T-cell (primary cell): Measurements from ENCODE around the gene PKD1L1. TPM values are rescaled to one million over a fixed set of nuclear protein-coding genes. Genes with fewer than 3 reads are reported as not detected.

Experiments
- ATAC-seq, 4 experiments: fragments of 200-7000 bp in 3 of 4; fragments of 150-1000 bp in 1 of 4; cut with Tn5 transposase; replicated peaks in 1 of 4; 1 replicate in 3 of 4; 2 replicates in 1 of 4; pipeline ENCODE4 v1.10.0; 2021; ENCODE audit warnings: moderate library complexity in 3 of 4, mild to moderate bottlenecking in 2 of 4, moderate number of reproducible peaks in 1 of 4
- CTCF ChIA-PET, 2 donors: fragments of 300-600 bp; sonication (Branson Sonifier 250); formaldehyde crosslinking; loops; one replicate each; lab custom pipeline; 2022; ENCODE audit warnings: antibody characterized with exemption in 2 of 2; lab: Charles Lee
- POLR2A ChIA-PET, 2 donors: fragments of 300-600 bp; sonication (Branson Sonifier 250); formaldehyde crosslinking; loops; one replicate each; lab custom pipeline; 2022; ENCODE audit warnings: antibody characterized with exemption in 2 of 2; lab: Charles Lee
- DNase-seq, 35 experiments: peaks; one replicate each; pipeline versions ENCODE4 v3.0.0 to v3.0.0-alpha.2; 2013 to 2023
- H3K27ac ChIP-seq: one replicate; pipeline ENCODE4 v1.5.1; 2013; ENCODE audit warnings: low read length
- H3K27me3 ChIP-seq, 2 experiments: replicated peaks in 1 of 2; 1 replicate in 1 of 2; 2 replicates in 1 of 2; pipeline versions ENCODE4 v1.6.1 to v1.7.0; 2013; ENCODE audit warnings: low read length in 1 of 2, mixed read lengths in 1 of 2; ENCODE audit not compliant: control insufficient read depth in 2 of 2, insufficient read depth in 2 of 2; ENCODE audit errors: extremely low read depth in 1 of 2
- H3K36me3 ChIP-seq, 2 donors: 1 replicate in 1 of 2; 2 replicates in 1 of 2; pipeline versions ENCODE4 v1.6.1 to v1.7.0; 2013; ENCODE audit warnings: low read length in 1 of 2; ENCODE audit not compliant: control insufficient read depth in 2 of 2, insufficient read depth in 1 of 2; ENCODE audit errors: extremely low read depth in 1 of 2
- H3K4me1 ChIP-seq, 2 experiments: 1 replicate in 1 of 2; 2 replicates in 1 of 2; pipeline versions ENCODE4 v1.6.1 to v1.7.0; 2013; ENCODE audit warnings: low read length in 2 of 2, mixed read lengths in 1 of 2; ENCODE audit not compliant: insufficient read depth in 2 of 2, control insufficient read depth in 1 of 2; ENCODE audit errors: extremely low read depth in 1 of 2
- H3K4me3 ChIP-seq, 2 donors: 1 replicate in 1 of 2; 2 replicates in 1 of 2; pipeline versions ENCODE4 v1.5.1 to v1.7.0; 2013; ENCODE audit warnings: mild to moderate bottlenecking in 2 of 2, low read length in 1 of 2, moderate library complexity in 1 of 2; ENCODE audit not compliant: control insufficient read depth in 1 of 2; ENCODE audit errors: extremely low read depth in 1 of 2
- H3K9me3 ChIP-seq: 2 replicates; pipeline ENCODE4 v1.7.0; 2013
- H3K27ac Mint-ChIP-seq, 2 donors: one replicate each; pipeline ENCODE4 v1.8.0; 2020 to 2021; ENCODE audit warnings: mild to moderate bottlenecking in 2 of 2, mixed read lengths in 2 of 2
- H3K27me3 Mint-ChIP-seq, 2 donors: one replicate each; pipeline ENCODE4 v1.8.0; 2021 to 2022; ENCODE audit warnings: mixed read lengths in 2 of 2
- H3K36me3 Mint-ChIP-seq: one replicate; pipeline ENCODE4 v1.8.0; 2021; ENCODE audit warnings: mixed read lengths
- H3K4me1 Mint-ChIP-seq, 3 donors: one replicate each; pipeline ENCODE4 v1.8.0; 2020 to 2022; ENCODE audit warnings: mixed read lengths in 3 of 3, mild to moderate bottlenecking in 1 of 3
- H3K4me3 Mint-ChIP-seq, 3 donors: one replicate each; pipeline ENCODE4 v1.8.0; 2020 to 2022; ENCODE audit warnings: mild to moderate bottlenecking in 3 of 3, mixed read lengths in 3 of 3, moderate library complexity in 3 of 3
- H3K9me3 Mint-ChIP-seq, 3 donors: one replicate each; pipeline ENCODE4 v1.8.0; 2020 to 2022; ENCODE audit warnings: mixed read lengths in 3 of 3
- WGBS: methylation state at CpG from one replicate; pipeline ENCODE4 v1.1.5; 2013; ENCODE audit warnings: missing lambda C conversion rate; ENCODE audit not compliant: insufficient coverage; 5-methylcytosine and 5-hydroxymethylcytosine counted together
- total RNA-seq, 35 experiments: library from RNA in 6 of 35; stranded (reverse) in 6 of 35; fragments of 120-200 nt in 1 of 35; gene quantifications; one replicate each; pipeline versions ENCODE4 v1.2.1 to v1.2.4 and lab custom pipeline; 2013 to 2026

Gene PKD1L1
- total RNA-seq, 5 donors from 2014 or later (not counting 1 experiment from before 2014, with no cell fraction given) = 0.30 to 0.76 (median 0.38) TPM

DNA sequence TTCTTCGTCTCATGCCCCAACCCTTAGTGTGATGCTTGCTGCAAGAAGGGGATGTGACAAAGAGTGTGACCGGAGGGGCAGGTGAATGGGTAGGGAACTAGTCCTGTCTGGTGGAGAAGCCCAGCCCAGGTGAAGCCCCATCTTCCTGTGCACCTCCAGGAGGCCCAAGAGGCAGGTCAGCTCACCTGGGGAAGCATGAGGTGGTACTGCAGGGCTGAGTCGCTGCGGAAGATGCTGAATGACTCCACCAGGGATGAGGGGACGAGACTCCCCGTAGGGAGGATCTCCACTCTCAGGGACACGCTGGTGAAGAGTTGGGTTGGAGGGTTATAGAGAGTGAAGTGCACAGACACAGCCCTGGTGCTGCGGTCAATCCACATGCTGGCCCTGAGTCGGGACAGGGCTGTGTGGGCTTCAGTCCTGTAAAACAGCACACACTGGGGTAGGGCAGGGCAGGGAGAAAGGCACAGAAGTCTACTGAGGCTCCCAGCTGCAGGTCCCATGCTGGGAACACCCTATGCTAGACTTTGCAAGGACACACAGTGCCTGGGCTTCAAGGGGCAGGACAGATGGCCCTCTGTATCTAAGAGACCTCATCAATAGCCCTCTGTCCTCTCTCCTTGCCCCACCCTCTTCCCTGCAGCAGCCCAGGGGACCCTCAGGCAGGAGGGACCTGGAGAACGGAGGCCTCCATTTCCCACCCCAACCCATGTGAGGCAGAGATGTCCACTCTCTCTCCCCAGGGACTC is 136.5 kb downstream of the PKD1L1 start:
- no peak overlapping the region for H3K27ac Mint-ChIP-seq
- CTCF ChIA-PET = interaction anchor here in 1 of 2 donors (0.6 kb wide), 1 partner anchor 1689 kb away, joined by 3 read pairs; no protein-coding TSS in a partner anchor
- no peaks in the 10 kb centered on the region for H3K36me3 ChIP-seq
- H3K4me1 ChIP-seq = no peaks in the 10 kb centered on the region
- H3K4me3 Mint-ChIP-seq = no peak overlapping the region
- H3K4me1 Mint-ChIP-seq = no peaks in the 10 kb centered on the region
- WGBS = 74% methylated on average over 9 of the region's 10 CpGs
- ATAC-seq (no peak), DNase-seq (no peak)
- no peaks in the 10 kb centered on the region for H3K9me3 Mint-ChIP-seq
- H3K36me3 Mint-ChIP-seq = no peaks in the 10 kb centered on the region
- POLR2A ChIA-PET = no interaction called here
- H3K27ac ChIP-seq = no peak overlapping the region
- H3K27me3 ChIP-seq = peaks cover 0 to 9% of the 10 kb centered on the region in 2 experiments
- no peaks in the 10 kb centered on the region for H3K27me3 Mint-ChIP-seq
- no peaks in the 10 kb centered on the region for H3K9me3 ChIP-seq
- no peak overlapping the region for H3K4me3 ChIP-seq

DNA sequence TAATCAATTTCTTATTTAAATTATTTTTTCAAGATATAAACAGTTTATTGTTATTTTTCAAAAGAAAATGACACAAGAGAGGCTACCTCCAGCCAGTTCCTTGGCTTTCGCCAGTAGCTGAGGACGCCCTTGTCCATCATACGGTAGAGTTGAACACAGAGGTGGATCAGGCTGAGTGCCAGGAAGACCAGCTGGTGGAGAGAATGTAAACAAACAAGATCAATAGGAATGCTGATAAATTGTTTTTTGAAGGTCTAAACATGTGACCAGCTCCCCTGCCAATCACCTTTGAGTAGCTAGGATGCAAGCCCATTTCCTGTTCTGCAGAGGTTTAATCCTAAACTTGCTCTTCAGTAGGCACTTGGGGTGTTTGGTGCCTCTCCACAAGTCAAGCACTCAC is 138.9 kb downstream of the PKD1L1 start:
- H3K27me3 ChIP-seq = peaks cover 0 to 6% of the 10 kb centered on the region in 2 experiments
- Mint-ChIP-seq H3K27ac (no peak overlapping the region), H3K36me3 (no peaks in the 10 kb centered on the region), H3K27me3 (no peaks in the 10 kb centered on the region), H3K4me1 (no peaks in the 10 kb centered on the region), H3K4me3 (no peak overlapping the region), H3K9me3 (no peaks in the 10 kb centered on the region)
- DNase-seq = no peak
- H3K36me3 ChIP-seq = no peaks in the 10 kb centered on the region
- H3K4me3 ChIP-seq = no peak overlapping the region
- no peaks in the 10 kb centered on the region for H3K4me1 ChIP-seq
- WGBS = 100% methylated on average over 2 of the region's 3 CpGs
- no peak overlapping the region for H3K27ac ChIP-seq
- no peak for ATAC-seq
- POLR2A ChIA-PET = interaction anchor here in 1 of 2 donors (0.8 kb wide), 1 partner anchor 550 kb away, joined by 4 read pairs; no protein-coding TSS in a partner anchor
- CTCF ChIA-PET = no interaction called here
- no peaks in the 10 kb centered on the region for H3K9me3 ChIP-seq

DNA sequence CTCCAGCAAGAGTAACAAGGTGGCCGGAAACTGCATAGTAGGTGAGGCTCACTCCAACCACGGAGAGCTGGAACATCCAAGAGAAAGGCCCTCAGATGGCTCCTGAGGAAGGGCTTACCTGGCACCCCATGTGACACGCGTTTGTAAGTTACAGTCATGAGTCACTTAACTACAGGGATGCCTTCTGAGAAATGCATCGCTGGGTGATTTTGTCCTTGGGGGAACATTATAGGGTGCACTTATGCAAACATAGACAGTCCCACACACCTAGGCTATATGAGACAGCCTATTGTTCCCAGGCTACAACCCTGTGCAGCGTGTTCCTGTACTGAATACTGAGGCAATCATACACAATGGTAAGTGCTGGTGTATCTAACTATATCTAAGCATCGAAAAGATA is 139.9 kb downstream of the PKD1L1 start:
- H3K27me3 ChIP-seq = peaks cover 0 to 6% of the 10 kb centered on the region in 2 experiments

DNA sequence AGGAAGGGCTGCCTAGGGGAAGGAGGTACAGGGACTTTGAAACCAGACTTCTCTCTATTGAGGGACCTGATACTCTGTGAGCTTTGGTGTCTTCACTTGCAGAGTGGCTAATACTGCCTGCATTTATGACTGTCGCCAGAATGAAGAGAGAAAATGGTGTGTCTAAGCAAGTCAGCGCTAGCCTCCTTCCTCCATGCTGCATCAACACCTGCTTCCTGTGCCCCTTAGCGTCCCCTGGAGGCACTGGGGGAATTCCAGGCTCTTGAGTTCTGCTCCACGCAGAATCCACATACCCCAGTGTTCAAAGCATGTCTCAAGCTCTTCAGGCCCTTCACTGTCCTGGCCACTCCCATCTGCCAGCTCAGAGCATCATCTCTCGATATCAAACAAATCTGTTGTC is 140.5 kb downstream of the PKD1L1 start:
- Mint-ChIP-seq H3K27ac (no peak overlapping the region), H3K4me1 (no peaks in the 10 kb centered on the region), H3K9me3 (no peaks in the 10 kb centered on the region), H3K36me3 (no peaks in the 10 kb centered on the region), H3K27me3 (no peaks in the 10 kb centered on the region), H3K4me3 (no peak overlapping the region)
- ATAC-seq = no peak
- Histone ChIP-seq H3K27ac (no peak overlapping the region), H3K36me3 (no peaks in the 10 kb centered on the region), H3K4me3 (no peak overlapping the region), H3K27me3 (peaks cover 0 to 6% of the 10 kb centered on the region in 2 experiments), H3K9me3 (no peaks in the 10 kb centered on the region), H3K4me1 (no peaks in the 10 kb centered on the region)
- ChIA-PET POLR2A (no interaction called here), CTCF (no interaction called here)
- no peak for DNase-seq
- 69% methylated on average over 5 of the region's 5 CpGs for WGBS

More for the DNA sequence above, 139.9 kb downstream of the PKD1L1 start:
- POLR2A ChIA-PET = no interaction called here
- Histone ChIP-seq H3K27ac (no peak overlapping the region), H3K4me1 (no peaks in the 10 kb centered on the region), H3K9me3 (no peaks in the 10 kb centered on the region), H3K4me3 (no peak overlapping the region), H3K36me3 (no peaks in the 10 kb centered on the region)
- WGBS = 100% methylated on average over 2 of the region's 7 CpGs
- CTCF ChIA-PET = no interaction called here
- Mint-ChIP-seq H3K27me3 (no peaks in the 10 kb centered on the region), H3K4me1 (no peaks in the 10 kb centered on the region), H3K36me3 (no peaks in the 10 kb centered on the region), H3K4me3 (no peak overlapping the region), H3K27ac (no peak overlapping the region), H3K9me3 (no peaks in the 10 kb centered on the region)
- ATAC-seq (no peak), DNase-seq (no peak)

DNA sequence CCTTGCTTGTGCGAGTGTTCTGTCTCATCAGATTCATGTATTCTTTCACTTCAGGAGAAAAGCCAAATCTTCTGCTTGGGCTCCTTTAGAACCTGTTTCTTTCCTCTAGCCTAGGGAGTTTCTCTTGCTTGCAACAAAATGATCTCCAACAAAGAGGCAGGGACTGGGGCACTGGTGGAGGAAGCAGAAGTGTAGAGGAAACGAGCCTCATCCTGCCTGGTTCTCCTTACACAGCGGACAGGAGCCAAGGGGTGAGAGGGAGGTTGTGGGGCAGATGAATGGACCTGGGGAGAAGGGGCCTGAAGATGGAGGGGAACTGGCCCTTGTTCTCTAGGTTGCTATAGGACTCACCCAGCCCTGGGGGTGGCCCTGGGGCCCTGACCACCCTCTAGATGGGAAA is 141.1 kb downstream of the PKD1L1 start:
- H3K9me3 ChIP-seq = no peaks in the 10 kb centered on the region
- H3K36me3 ChIP-seq = no peaks in the 10 kb centered on the region
- H3K4me3 ChIP-seq = no peak overlapping the region
- ChIA-PET POLR2A (no interaction called here), CTCF (no interaction called here)
- DNase-seq = no peak
- H3K36me3 Mint-ChIP-seq = no peaks in the 10 kb centered on the region
- peak in 1 of 4 experiments; percentile 26 for ATAC-seq
- no peaks in the 10 kb centered on the region for H3K9me3 Mint-ChIP-seq
- H3K27me3 ChIP-seq = peaks cover 0 to 6% of the 10 kb centered on the region in 2 experiments
- H3K27me3 Mint-ChIP-seq = no peaks in the 10 kb centered on the region
- WGBS = 31% methylated on average over 3 of the region's 3 CpGs
- no peak overlapping the region for H3K27ac ChIP-seq
- no peak overlapping the region for H3K4me3 Mint-ChIP-seq
- no peaks in the 10 kb centered on the region for H3K4me1 Mint-ChIP-seq
- no peaks in the 10 kb centered on the region for H3K4me1 ChIP-seq
- no peak overlapping the region for H3K27ac Mint-ChIP-seq

DNA sequence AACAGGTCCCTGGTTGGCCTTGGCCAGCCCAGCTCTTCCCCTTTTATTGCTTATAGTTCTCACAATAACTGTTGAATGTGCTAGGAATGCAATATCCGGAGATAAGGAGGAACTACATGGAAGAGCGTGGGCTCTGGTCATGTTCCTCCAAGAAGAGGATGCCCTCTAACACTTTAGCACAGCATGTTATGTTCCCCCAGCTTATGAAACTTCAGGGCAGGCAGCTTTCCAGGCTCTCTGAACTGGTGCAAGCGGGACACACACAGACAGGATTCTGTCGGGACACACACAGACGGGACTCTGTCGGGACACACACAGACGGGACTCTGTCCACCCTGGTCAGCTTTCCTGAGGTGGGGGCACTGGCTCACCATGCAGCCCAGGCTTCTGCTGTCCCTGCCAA is 141.6 kb downstream of the PKD1L1 start:
- no peak overlapping the region for H3K4me3 Mint-ChIP-seq
- no peak overlapping the region for H3K27ac ChIP-seq

More for the DNA sequence above, 141.6 kb downstream of the PKD1L1 start:
- CTCF ChIA-PET = no interaction called here
- Mint-ChIP-seq H3K27me3 (no peaks in the 10 kb centered on the region), H3K4me1 (no peaks in the 10 kb centered on the region), H3K36me3 (no peaks in the 10 kb centered on the region), H3K9me3 (no peaks in the 10 kb centered on the region), H3K27ac (no peak overlapping the region)
- Histone ChIP-seq H3K36me3 (no peaks in the 10 kb centered on the region), H3K9me3 (no peaks in the 10 kb centered on the region), H3K27me3 (peaks cover 0 to 6% of the 10 kb centered on the region in 2 experiments), H3K4me3 (no peak overlapping the region), H3K4me1 (no peaks in the 10 kb centered on the region)
- DNase-seq = no peak
- WGBS = 57% methylated on average over 7 of the region's 7 CpGs
- POLR2A ChIA-PET = no interaction called here
- no peak for ATAC-seq
